Activated CD8-positive, alpha-beta memory T cell treated with anti-CD3 and anti-CD28 coated beads for 48 hours (primary cell): ENCODE measurements around the gene POPDC2.

ENCODE experiments used
- DNase-seq, 3 experiments: peaks; one replicate each; pipeline ENCODE4 v3.0.0-alpha.2; 2020; ENCODE audit warnings: low read depth in 2 of 3, low spot score in 2 of 3

Gene POPDC2

DNA sequence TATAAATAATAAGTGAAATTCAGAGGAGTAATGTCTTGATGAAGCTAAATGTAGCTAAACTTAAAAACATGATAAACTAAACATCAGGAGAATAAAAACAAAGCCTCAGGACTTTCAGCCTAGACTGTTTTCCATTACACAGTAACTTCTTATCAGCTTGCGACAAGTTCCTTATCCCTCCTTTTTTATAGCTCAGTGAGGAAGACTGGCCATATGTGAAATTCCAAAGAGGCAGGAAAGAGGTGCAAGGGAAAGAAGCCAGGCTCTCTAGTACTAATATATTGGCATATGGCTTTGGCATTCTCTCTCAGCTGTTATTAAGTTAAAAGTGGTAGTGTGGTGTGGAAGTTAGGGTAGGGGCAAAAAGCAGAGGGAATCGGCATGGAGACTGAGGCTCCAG is 12.4 kb upstream of the POPDC2 start:
- DNase-seq = no peak

DNA sequence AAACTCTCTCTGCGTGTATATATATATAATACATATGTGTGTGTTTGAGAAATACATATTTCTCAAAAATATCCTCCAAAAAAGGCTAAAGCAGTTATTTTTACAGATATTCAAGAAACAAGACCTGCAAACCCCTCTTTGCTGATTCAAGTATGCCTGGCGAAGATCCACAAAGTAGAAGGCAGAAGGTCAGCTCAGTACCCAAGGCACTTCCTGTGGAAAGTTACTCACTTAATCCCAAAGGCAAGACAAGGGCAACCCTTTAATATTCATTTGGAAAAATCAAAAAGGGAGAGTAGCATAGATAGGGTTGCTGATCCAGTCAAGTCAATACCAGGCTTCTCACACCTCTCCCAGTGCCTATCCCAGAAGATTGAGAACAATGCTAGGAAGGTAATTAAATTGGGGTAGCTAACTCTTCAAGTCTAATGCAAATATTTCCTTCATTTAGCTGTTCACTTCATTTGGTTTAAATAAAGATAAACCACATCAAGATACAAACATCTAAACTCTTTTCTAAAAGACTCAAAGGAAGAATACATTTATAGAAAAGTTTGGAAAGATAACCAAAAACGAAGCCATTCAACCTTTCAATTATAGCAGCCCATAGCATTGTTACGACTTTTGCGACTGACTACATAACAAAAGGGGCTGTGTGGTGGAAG is 9.6 kb upstream of the POPDC2 start:
- no peak for DNase-seq

GRCh38 chr3:119665954-119666559 is 5.7 kb upstream of the POPDC2 start:
- no peak for DNase-seq

DNA sequence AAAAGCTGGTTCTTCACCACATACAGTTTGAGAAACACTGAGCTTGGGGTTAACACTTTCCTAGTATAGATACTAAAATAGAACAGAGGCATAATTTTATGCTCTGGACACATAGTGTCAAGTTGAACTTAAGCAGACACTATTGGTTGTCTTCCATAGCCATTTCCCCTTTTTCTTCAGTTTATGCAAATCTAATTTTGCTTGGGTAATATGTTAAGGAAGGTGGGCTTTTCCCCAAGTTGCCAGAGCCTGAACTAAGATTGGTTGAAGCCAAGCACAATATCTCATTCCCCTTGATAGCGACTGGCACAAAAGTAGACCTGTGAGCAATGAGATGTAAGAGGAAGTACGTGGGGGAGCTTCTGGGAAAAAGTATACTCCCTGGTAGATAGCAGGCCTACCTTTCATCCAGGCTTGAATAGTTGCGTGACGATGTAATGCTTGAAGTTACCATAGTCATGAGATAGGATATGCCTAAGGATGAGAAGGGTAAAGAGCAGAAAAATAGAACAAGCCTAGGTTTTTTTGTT is 4.5 kb upstream of the POPDC2 start:
- no peak for DNase-seq

- no peak for DNase-seq
Observed at GRCh38 chr3:119664370-119664769, 4.0 kb upstream of the POPDC2 start.

GRCh38 chr3:119663885-119664284 is 3.5 kb upstream of the POPDC2 start:
- no peak for DNase-seq

DNA sequence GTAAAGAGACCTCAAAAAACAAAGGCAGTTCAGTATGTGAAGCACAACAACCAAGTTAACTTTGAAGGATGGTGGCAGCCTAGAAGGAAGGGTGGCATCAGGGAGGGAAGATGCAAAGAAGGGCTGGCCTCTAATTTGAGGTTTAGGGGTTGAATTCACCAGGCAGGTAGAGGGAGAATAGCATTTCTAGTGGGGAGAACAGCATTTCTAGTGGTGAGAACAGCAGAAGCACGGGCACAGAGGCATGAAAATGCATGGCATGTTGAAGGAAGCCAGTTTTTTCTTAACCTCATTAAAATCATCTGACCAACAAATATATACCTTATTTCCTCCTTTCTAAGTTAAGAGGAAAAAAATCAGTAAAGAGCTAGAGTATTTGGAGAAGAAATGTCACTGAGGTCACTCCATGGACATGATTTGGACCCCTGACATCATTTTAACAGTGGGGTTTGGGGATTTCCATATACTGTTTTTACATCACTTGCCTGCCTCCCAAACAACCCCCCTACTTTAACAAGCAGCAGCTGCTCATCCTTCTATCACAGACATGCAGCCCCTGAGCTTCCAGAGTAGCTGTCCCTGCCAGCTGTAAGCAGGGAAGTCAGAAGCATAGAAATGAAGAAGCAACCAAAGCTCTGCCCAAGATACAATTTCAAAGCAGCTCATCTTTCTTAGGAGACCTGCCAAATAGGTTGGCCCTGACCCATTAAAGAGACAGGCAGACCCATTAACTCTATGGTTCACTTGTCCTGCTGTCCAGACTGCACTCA is 2.4 kb upstream of the POPDC2 start:
- no peak for DNase-seq

DNA sequence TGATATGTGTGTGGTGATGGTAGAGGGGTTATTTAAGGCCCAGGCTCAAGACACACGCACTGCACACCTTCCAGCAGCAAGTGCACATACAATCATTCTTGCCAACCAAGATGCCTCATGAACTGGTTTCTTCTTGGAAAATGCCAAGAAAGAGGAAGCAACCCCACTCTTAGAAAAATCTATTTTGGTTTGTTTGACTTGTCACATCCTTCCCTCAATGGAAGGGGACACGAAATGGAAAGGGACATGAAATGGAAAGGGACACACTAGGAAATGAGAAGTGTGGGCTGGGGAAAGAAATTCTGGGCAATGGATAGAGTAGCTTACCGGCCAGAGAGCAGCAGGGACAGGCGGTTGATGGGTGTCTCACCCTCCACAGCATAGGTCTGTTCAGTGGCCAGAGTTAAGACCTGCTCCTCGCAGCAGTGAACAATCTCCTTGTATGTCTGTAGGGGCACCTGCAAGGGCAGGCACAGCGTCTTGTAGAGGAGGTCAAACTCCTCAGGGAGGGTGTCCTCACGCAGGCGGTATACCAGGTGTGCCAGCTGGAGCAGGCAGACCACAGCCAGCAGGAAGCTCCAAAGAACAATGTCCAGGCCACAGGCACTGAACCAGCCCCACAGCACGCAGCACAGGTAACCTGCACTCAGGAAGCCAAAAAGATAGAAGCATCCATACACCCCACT is 640 bp downstream of the POPDC2 start:
- no peak for DNase-seq

- no peak for DNase-seq
Observed at GRCh38 chr3:119658994-119659393, 1.4 kb downstream of the POPDC2 start.

DNA sequence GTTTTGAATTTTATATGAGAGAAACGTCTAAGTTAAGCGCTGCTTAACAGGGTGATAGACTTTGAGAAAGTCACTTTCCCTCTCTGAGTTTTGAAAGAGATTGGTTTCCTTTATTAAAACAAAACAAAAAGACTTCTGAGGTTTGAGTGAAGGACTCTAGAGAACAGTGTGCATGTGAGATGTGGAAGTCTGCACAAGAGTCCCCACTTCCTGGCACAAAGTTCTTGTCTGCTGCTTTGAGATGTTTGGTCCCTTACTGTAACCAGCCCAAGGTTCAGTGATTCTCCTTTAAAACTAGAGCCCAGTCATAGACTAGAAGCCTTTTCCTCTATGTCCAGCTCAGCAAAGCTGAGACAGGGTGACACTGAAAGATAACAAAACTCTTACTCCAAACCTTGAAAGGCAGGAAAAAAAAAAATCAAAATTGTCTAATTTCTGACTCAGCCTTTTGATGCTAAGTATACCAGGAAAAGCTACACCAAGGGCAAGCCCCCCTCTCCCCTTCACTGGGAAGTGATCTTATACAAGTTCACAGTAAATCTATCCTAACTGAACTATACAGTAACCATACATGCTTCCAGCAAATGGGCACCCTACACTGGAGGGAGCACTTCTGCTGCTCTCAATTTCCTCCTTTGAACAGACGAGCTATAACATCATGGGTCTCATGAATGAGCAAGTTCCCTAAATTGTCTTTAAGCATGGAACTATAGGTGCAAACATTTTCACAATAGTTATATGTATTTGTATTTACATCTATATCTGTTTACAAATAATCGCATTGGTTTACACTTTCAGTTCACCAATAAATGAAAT is 2.3 kb downstream of the POPDC2 start:
- DNase-seq = no peak

DNA sequence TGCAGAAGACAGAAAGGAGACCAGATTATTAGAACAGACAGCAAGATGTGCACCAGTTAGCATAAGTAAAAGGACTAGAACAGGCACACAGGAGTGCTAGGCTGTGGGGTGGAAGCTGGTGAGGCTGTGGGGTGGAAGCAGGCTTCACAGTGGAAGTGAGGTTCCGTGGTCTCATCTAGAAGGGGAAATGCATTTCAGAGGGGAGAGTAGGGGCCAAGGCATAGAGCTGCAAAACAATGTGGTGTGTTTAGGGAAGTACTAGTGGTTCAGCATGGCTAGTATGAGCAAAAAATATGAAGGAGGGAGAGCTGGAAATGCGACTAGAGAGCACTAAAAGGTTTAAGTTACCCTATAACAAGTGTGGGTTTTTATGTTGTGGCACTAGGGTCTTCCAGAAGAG is 6.5 kb downstream of the POPDC2 start:
- no peak for DNase-seq

- DNase-seq = no peak
Observed at GRCh38 chr3:119652306-119653033, 7.9 kb downstream of the POPDC2 start.

GRCh38 chr3:119649761-119650160 is 10.6 kb downstream of the POPDC2 start:
- no peak for DNase-seq

- no peak for DNase-seq
Observed at GRCh38 chr3:119647843-119648575, 12.4 kb downstream of the POPDC2 start.

GRCh38 chr3:119647171-119647570 is 13.2 kb downstream of the POPDC2 start:
- DNase-seq = no peak

DNA sequence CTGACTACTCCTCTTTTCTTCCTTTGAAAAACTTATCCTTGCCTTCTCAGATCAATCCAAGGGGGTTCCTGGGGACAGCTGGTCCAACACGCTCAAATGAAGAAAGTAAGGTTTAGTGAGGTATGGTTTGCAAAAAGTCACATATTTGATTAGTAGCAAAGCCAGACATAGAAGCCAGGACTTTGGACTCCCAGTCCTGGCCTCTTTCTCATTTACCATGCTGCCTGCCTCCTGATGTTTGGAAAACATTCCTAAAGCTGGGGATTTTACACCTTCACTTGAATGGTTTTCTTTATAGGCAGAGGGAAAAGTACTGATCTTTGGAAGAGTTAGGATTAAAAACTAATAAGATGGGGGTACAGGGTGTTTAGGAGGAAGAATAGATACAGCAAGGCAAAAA is 14.6 kb downstream of the POPDC2 start:
- DNase-seq = no peak

- DNase-seq = no peak
Observed at GRCh38 chr3:119644481-119644880, 15.9 kb downstream of the POPDC2 start.

DNA sequence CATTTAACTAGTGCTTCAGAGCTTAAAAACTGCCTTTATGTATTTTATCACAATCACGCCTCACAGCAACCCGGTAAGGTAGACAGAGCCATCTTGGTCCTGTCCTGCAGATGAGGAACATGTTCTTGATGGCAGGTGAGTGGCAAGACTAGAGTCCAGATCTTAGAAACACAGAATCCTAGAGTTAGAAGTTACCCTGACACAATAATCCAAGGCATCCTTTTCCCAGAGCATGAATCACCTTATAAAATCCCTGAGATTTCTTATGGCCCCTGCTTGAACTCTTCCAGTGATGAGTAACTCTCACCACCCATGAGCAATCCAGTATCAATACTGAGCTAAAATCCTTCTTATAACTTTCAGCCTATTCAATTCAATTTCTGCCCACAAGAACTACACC is 16.9 kb downstream of the POPDC2 start:
- DNase-seq = no peak

GRCh38 chr3:119642746-119643473 is 17.5 kb downstream of the POPDC2 start:
- no peak for DNase-seq
